ENCODE measurements around the gene SLC4A4.

SLC4A4 gene

DNA sequence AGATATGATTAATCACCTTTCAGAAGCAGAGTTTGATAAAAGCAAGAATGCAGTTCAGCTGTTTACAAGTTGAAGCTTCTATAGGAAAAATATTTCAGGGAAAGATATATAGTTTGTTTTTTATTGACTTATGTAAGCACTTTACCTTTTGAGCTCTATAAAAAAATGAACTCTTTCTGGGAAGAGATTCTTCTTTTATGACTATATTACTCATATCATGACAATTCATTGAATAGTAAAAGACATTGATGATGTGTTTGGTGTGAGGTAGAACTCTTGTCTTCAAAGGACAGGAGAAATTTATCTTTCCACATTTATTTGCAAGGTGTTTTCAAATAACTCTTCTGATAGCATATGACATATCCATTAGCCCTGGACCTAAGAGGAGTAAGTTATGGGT, 156.6 kb downstream of the SLC4A4 start:
- TF ChIP-seq, protein P1, sequence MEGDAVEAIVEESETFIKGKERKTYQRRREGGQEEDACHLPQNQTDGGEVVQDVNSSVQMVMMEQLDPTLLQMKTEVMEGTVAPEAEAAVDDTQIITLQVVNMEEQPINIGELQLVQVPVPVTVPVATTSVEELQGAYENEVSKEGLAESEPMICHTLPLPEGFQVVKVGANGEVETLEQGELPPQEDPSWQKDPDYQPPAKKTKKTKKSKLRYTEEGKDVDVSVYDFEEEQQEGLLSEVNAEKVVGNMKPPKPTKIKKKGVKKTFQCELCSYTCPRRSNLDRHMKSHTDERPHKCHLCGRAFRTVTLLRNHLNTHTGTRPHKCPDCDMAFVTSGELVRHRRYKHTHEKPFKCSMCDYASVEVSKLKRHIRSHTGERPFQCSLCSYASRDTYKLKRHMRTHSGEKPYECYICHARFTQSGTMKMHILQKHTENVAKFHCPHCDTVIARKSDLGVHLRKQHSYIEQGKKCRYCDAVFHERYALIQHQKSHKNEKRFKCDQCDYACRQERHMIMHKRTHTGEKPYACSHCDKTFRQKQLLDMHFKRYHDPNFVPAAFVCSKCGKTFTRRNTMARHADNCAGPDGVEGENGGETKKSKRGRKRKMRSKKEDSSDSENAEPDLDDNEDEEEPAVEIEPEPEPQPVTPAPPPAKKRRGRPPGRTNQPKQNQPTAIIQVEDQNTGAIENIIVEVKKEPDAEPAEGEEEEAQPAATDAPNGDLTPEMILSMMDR (IDR thresholded peaks at IDR 0.05; ENCODE audit: poor library complexity, severe bottlenecking) = no peak
- Histone ChIP-seq H3K36me3 (ENCODE audit: low read depth) (no peaks in the 10 kb centered on the region), H3K9me3 (ENCODE audit: severe bottlenecking) (no peaks in the 10 kb centered on the region), H3K27ac (ENCODE audit: poor library complexity, severe bottlenecking) (no peak overlapping the region), H3K4me3 (ENCODE audit: severe bottlenecking) (no peak overlapping the region), H3K4me1 (ENCODE audit: insufficient read depth, poor library complexity, severe bottlenecking) (no peaks in the 10 kb centered on the region), H3K27me3 (ENCODE audit: insufficient read depth, poor library complexity, severe bottlenecking) (peaks cover 3% of the 10 kb centered on the region)
- ATAC-seq (ENCODE audit: low read depth) = no peak
- no peak for DNase-seq (ENCODE audit: low spot score)

GRCh38 chr4:71497078-71497477, 158.3 kb downstream of the SLC4A4 start:
- Histone ChIP-seq H3K27ac (ENCODE audit: poor library complexity, severe bottlenecking) (no peak overlapping the region), H3K4me1 (ENCODE audit: insufficient read depth, poor library complexity, severe bottlenecking) (no peaks in the 10 kb centered on the region), H3K9me3 (ENCODE audit: severe bottlenecking) (no peaks in the 10 kb centered on the region), H3K27me3 (ENCODE audit: insufficient read depth, poor library complexity, severe bottlenecking) (peaks cover 3% of the 10 kb centered on the region), H3K36me3 (ENCODE audit: low read depth) (no peaks in the 10 kb centered on the region), H3K4me3 (ENCODE audit: severe bottlenecking) (no peak overlapping the region)
- no peak for ATAC-seq (ENCODE audit: low read depth)
- TF ChIP-seq, protein P1 (IDR thresholded peaks at IDR 0.05; ENCODE audit: poor library complexity, severe bottlenecking) = no peak
- DNase-seq (ENCODE audit: low spot score) = no peak

- Histone ChIP-seq H3K36me3 (ENCODE audit: low read depth) (no peaks in the 10 kb centered on the region), H3K27me3 (ENCODE audit: insufficient read depth, poor library complexity, severe bottlenecking) (peaks cover under 1% of the 10 kb centered on the region), H3K4me3 (ENCODE audit: severe bottlenecking) (no peak overlapping the region), H3K9me3 (ENCODE audit: severe bottlenecking) (no peaks in the 10 kb centered on the region), H3K4me1 (ENCODE audit: insufficient read depth, poor library complexity, severe bottlenecking) (no peaks in the 10 kb centered on the region), H3K27ac (ENCODE audit: poor library complexity, severe bottlenecking) (no peak overlapping the region)
- ATAC-seq (ENCODE audit: low read depth) (no peak), DNase-seq (ENCODE audit: low spot score) (no peak)
- TF ChIP-seq, protein P1 (IDR thresholded peaks at IDR 0.05; ENCODE audit: poor library complexity, severe bottlenecking) = no peak
These were observed 159.2 kb downstream of the SLC4A4 start for GRCh38 chr4:71498002-71498401.

GRCh38 chr4:71498625-71499024, 159.8 kb downstream of the SLC4A4 start:
- TF ChIP-seq, protein P1 (IDR thresholded peaks at IDR 0.05; ENCODE audit: poor library complexity, severe bottlenecking) = no peak
- Histone ChIP-seq H3K36me3 (ENCODE audit: low read depth) (no peaks in the 10 kb centered on the region), H3K4me3 (ENCODE audit: severe bottlenecking) (no peak overlapping the region), H3K9me3 (ENCODE audit: severe bottlenecking) (no peaks in the 10 kb centered on the region), H3K4me1 (ENCODE audit: insufficient read depth, poor library complexity, severe bottlenecking) (no peaks in the 10 kb centered on the region), H3K27ac (ENCODE audit: poor library complexity, severe bottlenecking) (no peak overlapping the region), H3K27me3 (ENCODE audit: insufficient read depth, poor library complexity, severe bottlenecking) (no peaks in the 10 kb centered on the region)
- DNase-seq (ENCODE audit: low spot score) = no peak
- no peak for ATAC-seq (ENCODE audit: low read depth)

- DNase-seq (ENCODE audit: low spot score) (no peak), ATAC-seq (ENCODE audit: low read depth) (no peak)
- TF ChIP-seq, protein P1 (IDR thresholded peaks at IDR 0.05; ENCODE audit: poor library complexity, severe bottlenecking) = no peak
- Histone ChIP-seq H3K4me3 (ENCODE audit: severe bottlenecking) (no peak overlapping the region), H3K27ac (ENCODE audit: poor library complexity, severe bottlenecking) (no peak overlapping the region), H3K36me3 (ENCODE audit: low read depth) (no peaks in the 10 kb centered on the region), H3K27me3 (ENCODE audit: insufficient read depth, poor library complexity, severe bottlenecking) (no peaks in the 10 kb centered on the region), H3K9me3 (ENCODE audit: severe bottlenecking) (no peaks in the 10 kb centered on the region), H3K4me1 (ENCODE audit: insufficient read depth, poor library complexity, severe bottlenecking) (no peaks in the 10 kb centered on the region)
These were observed 163.2 kb downstream of the SLC4A4 start for GRCh38 chr4:71501992-71502391.
